DOHH2 (cell line): Measurements from ENCODE around the gene CFAP251.

Experiments
- H3F3A ChIP-seq: fragments of 200-600 bp; sonication (generic), shearing (Covaris generic); 2 replicates; pipeline ENCODE4 v1.6.0; 2016; ENCODE audit warnings: antibody characterized with exemption, mild to moderate bottlenecking; ENCODE audit not compliant: control insufficient read depth, insufficient read depth
- H3K27ac ChIP-seq: fragments of 200-600 bp; sonication (generic); 2 replicates; pipeline ENCODE4 v1.5.1; 2014; ENCODE audit warnings: low read depth, mild to moderate bottlenecking, low read length, moderate library complexity
- H3K27me3 ChIP-seq: fragments of 200-600 bp; sonication (generic); 2 replicates; pipeline ENCODE4 v1.6.1; 2014; ENCODE audit warnings: mild to moderate bottlenecking, low read length, mixed read lengths; ENCODE audit not compliant: control insufficient read depth
- H3K36me3 ChIP-seq: fragments of 200-600 bp; sonication (generic); 2 replicates; pipeline ENCODE4 v1.6.1; 2014; ENCODE audit warnings: mild to moderate bottlenecking, low read length, moderate library complexity, mixed read lengths; ENCODE audit not compliant: control insufficient read depth
- H3K4me1 ChIP-seq: fragments of 200-600 bp; sonication (generic); 2 replicates; pipeline ENCODE4 v1.6.1; 2014; ENCODE audit warnings: mild to moderate bottlenecking, low read length, mixed read lengths; ENCODE audit not compliant: control insufficient read depth
- H3K4me2 ChIP-seq: fragments of 200-600 bp; sonication (generic); 2 replicates; pipeline ENCODE4 v1.6.0; 2014; ENCODE audit warnings: mild to moderate bottlenecking, low read length, moderate library complexity
- H3K4me3 ChIP-seq: fragments of 200-600 bp; sonication (generic); 2 replicates; pipeline ENCODE4 v1.5.1; 2014; ENCODE audit warnings: mild to moderate bottlenecking, low read length, mixed read lengths
- H3K79me2 ChIP-seq: fragments of 200-600 bp; sonication (generic); 2 replicates; pipeline ENCODE4 v1.6.1; 2014; ENCODE audit warnings: mild to moderate bottlenecking, low read length, mixed read lengths; ENCODE audit not compliant: control insufficient read depth
- H3K9me2 ChIP-seq: fragments of 200-600 bp; sonication (generic); replicated peaks from 2 replicates; pipeline ENCODE4 v1.6.1; 2014; ENCODE audit warnings: mild to moderate bottlenecking, low read length, mixed read lengths; ENCODE audit not compliant: control insufficient read depth
- H3K9me3 ChIP-seq: fragments of 200-600 bp; sonication (generic); 2 replicates; pipeline ENCODE4 v1.6.1; 2014; ENCODE audit warnings: antibody characterized with exemption, low read length, mixed read lengths; ENCODE audit not compliant: control insufficient read depth, insufficient read depth
- H4K20me1 ChIP-seq: fragments of 200-600 bp; sonication (generic); 2 replicates; pipeline ENCODE4 v1.6.0; 2014; ENCODE audit warnings: low read depth, mild to moderate bottlenecking, antibody characterized with exemption, low read length, moderate library complexity; ENCODE audit not compliant: control insufficient read depth, insufficient read depth
- CTCF ChIP-seq: fragments of 200-600 bp; sonication (generic); IDR thresholded peaks from one replicate; pipeline ENCODE4 v1.5.1; 2014; ENCODE audit warnings: antibody characterized with exemption, mild to moderate bottlenecking, low read depth, low read length; ENCODE audit not compliant: poor library complexity, severe bottlenecking
- EZH2phosphoT487 ChIP-seq: fragments of 200-600 bp; sonication (generic); IDR thresholded peaks from 2 replicates; pipeline ENCODE4 v1.6.1; 2017; ENCODE audit warnings: borderline replicate concordance, mild to moderate bottlenecking, antibody characterized with exemption, low read length, moderate library complexity, mixed read lengths

The CFAP251 gene

GRCh38 chr12:121939992-121940766 is 21.8 kb downstream of the CFAP251 start:
- Histone ChIP-seq H3K4me2 (no peak overlapping the region), H3K9me2 (no peaks in the 10 kb centered on the region), H3K27me3 (no peaks in the 10 kb centered on the region), H3K36me3 (peaks cover 68% of the 10 kb centered on the region), H3K4me3 (no peak overlapping the region), H3K9me3 (no peaks in the 10 kb centered on the region), H3K79me2 (no peaks in the 10 kb centered on the region), H4K20me1 (no peaks in the 10 kb centered on the region), H3K4me1 (peaks cover 5% of the 10 kb centered on the region), H3K27ac (no peak overlapping the region), H3F3A (no peaks in the 10 kb centered on the region)
- TF ChIP-seq CTCF (no peak), EZH2phosphoT487 (no peak)

DNA sequence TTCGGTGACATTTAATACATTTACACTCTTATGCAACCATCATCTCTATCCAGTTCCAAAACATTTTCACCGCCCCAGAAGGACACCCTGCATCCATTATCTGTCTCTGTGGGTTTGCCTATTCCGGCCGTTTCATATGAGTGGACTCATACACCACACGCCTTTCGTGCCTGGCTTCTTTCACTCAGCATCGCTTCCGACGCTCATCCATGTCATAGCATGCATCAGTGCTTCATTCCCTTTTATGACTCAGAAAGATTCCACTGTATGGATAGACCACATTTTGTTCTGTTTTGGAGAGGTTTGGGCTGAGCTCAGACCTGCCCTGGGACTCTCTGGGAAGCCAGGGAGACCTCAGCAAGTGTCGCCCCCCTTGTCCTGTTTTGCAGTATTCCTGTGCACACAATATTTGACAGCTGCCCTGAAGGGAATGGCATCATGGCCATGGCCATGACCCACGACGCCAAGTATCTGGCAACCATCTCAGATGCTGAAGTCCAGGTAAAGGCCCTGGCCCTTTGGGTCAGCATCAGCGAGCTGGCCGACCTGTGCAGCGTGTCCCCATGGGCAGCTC is 23.8 kb downstream of the CFAP251 start:
- no peaks in the 10 kb centered on the region for H3K27me3 ChIP-seq
- H3K4me1 ChIP-seq: peaks cover 5% of the 10 kb centered on the region
- H3K9me2 ChIP-seq: no peaks in the 10 kb centered on the region
- peaks cover 3% of the 10 kb centered on the region; the same call in 1 of the 2 replicates for H3F3A ChIP-seq
- no peak overlapping the region for H3K4me2 ChIP-seq
- H3K4me3 ChIP-seq: no peak overlapping the region
- no peaks in the 10 kb centered on the region for H3K9me3 ChIP-seq
- no peaks in the 10 kb centered on the region for H3K79me2 ChIP-seq
- no peaks in the 10 kb centered on the region for H4K20me1 ChIP-seq
- TF ChIP-seq CTCF: no peak
- no peak for TF ChIP-seq EZH2phosphoT487
- peaks cover 53% of the 10 kb centered on the region for H3K36me3 ChIP-seq
- H3K27ac ChIP-seq: no peak overlapping the region

DNA sequence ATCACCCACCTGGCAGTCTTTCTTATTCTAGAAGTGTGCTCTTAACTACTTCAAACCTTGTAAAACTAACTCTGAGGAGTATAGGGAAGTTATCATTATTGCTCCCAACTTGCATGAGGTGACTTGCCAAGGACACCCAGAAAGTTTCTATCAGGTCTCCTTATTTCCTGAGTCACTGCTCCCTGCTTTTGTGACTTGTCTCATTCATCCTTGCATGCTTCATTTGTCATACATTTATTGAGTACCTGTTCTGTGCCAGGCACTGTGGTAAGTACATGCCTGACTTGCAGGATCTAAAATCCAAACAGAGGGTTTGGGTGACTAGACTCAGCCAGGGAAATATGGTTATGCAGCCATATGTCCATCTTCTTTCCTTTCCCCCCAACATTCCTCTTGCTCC is 25.5 kb downstream of the CFAP251 start:
- Histone ChIP-seq H3K4me2 (no peak overlapping the region), H3K9me3 (no peaks in the 10 kb centered on the region), H3K4me1 (peaks cover 4% of the 10 kb centered on the region), H3K4me3 (no peak overlapping the region), H3K9me2 (no peaks in the 10 kb centered on the region), H3K27me3 (no peaks in the 10 kb centered on the region), H4K20me1 (no peaks in the 10 kb centered on the region), H3K36me3 (peaks cover 47% of the 10 kb centered on the region), H3F3A (peaks cover 3% of the 10 kb centered on the region; the same call in 1 of the 2 replicates), H3K27ac (no peak overlapping the region), H3K79me2 (no peaks in the 10 kb centered on the region)
- no peak for TF ChIP-seq EZH2phosphoT487
- TF ChIP-seq CTCF: no peak
